ENCODE results near the gene NMU. TPM values are rescaled to one million over a fixed set of nuclear protein-coding genes. Genes with fewer than 3 reads are reported as not detected.

Gene NMU
- total RNA-seq, 1 experiment from 2014 or later: 0.54 TPM

GRCh38 chr4:55578341-55579010 lies 57.6 kb downstream of the NMU start:
- no peak overlapping the region for H3K4me3 ChIP-seq (ENCODE audit: low read depth in 2 of 2, low read length in 2 of 2)
- H3K4me1 ChIP-seq (ENCODE audit: control insufficient read depth, insufficient read depth, low read length): no peaks in the 10 kb centered on the region
- 0 out of 2 replicates have a peak, but pooled peaks cover 3% of the 10 kb centered on the region for H3K9me3 ChIP-seq (ENCODE audit: control insufficient read depth, insufficient read depth, low read depth, low read length)
- ATAC-seq: no peak
- no peak overlapping the region for H3K27ac ChIP-seq (ENCODE audit: low read length)
- in situ Hi-C loops (cut with HindIII; ENCODE audit: low pct_unique_long_range_greater_than_20kb, low sequenced_read_pairs) (no loop called here), intact Hi-C loops (cut with micrococcal nuclease; ENCODE audit: unreplicated experiment) (no loop called here)
- H3K27me3 ChIP-seq (ENCODE audit: control insufficient read depth, insufficient read depth, low read length): no peaks in the 10 kb centered on the region
- no peak for DNase-seq (ENCODE audit: low read depth, low spot score)
- POLR2A ChIA-PET: no interaction called here
- no peaks in the 10 kb centered on the region for H3K36me3 ChIP-seq (ENCODE audit: control insufficient read depth, insufficient read depth, low read length)
- TF ChIP-seq POLR2AphosphoS5 (IDR thresholded peaks at IDR 0.05; ENCODE audit: low read depth, low read length) (no peak), CTCF (IDR thresholded peaks at IDR 0.05) (no peak), SIN3A (IDR thresholded peaks at IDR 0.05; ENCODE audit: borderline replicate concordance, insufficient read depth, low read depth, low read length) (no peak), REST (IDR thresholded peaks at IDR 0.05; ENCODE audit: insufficient read depth in 1 of 2, low read depth in 2 of 2, low read length in 1 of 2) (no peak), TCF7L2 (IDR thresholded peaks at IDR 0.05; ENCODE audit: low read depth, low read length) (no peak)
- CTCF ChIA-PET: no interaction called here
- BruUV-seq (replicated peaks): no TSS peak

GRCh38 chr4:55575513-55575912 lies 60.6 kb downstream of the NMU start:
- CTCF ChIA-PET: no interaction called here
- Histone ChIP-seq H3K4me3 (ENCODE audit: low read depth in 2 of 2, low read length in 2 of 2) (no peak overlapping the region), H3K27me3 (ENCODE audit: control insufficient read depth, insufficient read depth, low read length) (no peaks in the 10 kb centered on the region), H3K27ac (ENCODE audit: low read length) (no peak overlapping the region), H3K36me3 (ENCODE audit: control insufficient read depth, insufficient read depth, low read length) (no peaks in the 10 kb centered on the region), H3K4me1 (ENCODE audit: control insufficient read depth, insufficient read depth, low read length) (no peaks in the 10 kb centered on the region), H3K9me3 (ENCODE audit: control insufficient read depth, insufficient read depth, low read depth, low read length) (0 out of 2 replicates have a peak, but pooled peaks cover 3% of the 10 kb centered on the region)
- POLR2A ChIA-PET: no interaction called here
- intact Hi-C loops (cut with micrococcal nuclease; ENCODE audit: unreplicated experiment): no loop called here
- DNase-seq (ENCODE audit: low read depth, low spot score) (no peak), ATAC-seq (no peak)
- no peak for TF ChIP-seq POLR2AphosphoS5 (IDR thresholded peaks at IDR 0.05; ENCODE audit: low read depth, low read length)
- TF ChIP-seq TCF7L2 (IDR thresholded peaks at IDR 0.05; ENCODE audit: low read depth, low read length): no peak
- TF ChIP-seq REST (IDR thresholded peaks at IDR 0.05; ENCODE audit: insufficient read depth in 1 of 2, low read depth in 2 of 2, low read length in 1 of 2): no peak
- TF ChIP-seq SIN3A (IDR thresholded peaks at IDR 0.05; ENCODE audit: borderline replicate concordance, insufficient read depth, low read depth, low read length): no peak
- no peak for TF ChIP-seq CTCF (IDR thresholded peaks at IDR 0.05)
- BruUV-seq (replicated peaks): no TSS peak
- in situ Hi-C loops (cut with HindIII; ENCODE audit: low pct_unique_long_range_greater_than_20kb, low sequenced_read_pairs): no loop called here
